ENCODE measurements around the gene CAPN10.
"Not testable (repeated sequence)": the region's sequence is repeated elsewhere in the genome, so short reads cannot be mapped to it uniquely, and the experiment has no call there.

Gene CAPN10, protein sequence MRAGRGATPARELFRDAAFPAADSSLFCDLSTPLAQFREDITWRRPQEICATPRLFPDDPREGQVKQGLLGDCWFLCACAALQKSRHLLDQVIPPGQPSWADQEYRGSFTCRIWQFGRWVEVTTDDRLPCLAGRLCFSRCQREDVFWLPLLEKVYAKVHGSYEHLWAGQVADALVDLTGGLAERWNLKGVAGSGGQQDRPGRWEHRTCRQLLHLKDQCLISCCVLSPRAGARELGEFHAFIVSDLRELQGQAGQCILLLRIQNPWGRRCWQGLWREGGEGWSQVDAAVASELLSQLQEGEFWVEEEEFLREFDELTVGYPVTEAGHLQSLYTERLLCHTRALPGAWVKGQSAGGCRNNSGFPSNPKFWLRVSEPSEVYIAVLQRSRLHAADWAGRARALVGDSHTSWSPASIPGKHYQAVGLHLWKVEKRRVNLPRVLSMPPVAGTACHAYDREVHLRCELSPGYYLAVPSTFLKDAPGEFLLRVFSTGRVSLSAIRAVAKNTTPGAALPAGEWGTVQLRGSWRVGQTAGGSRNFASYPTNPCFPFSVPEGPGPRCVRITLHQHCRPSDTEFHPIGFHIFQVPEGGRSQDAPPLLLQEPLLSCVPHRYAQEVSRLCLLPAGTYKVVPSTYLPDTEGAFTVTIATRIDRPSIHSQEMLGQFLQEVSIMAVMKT

DNA sequence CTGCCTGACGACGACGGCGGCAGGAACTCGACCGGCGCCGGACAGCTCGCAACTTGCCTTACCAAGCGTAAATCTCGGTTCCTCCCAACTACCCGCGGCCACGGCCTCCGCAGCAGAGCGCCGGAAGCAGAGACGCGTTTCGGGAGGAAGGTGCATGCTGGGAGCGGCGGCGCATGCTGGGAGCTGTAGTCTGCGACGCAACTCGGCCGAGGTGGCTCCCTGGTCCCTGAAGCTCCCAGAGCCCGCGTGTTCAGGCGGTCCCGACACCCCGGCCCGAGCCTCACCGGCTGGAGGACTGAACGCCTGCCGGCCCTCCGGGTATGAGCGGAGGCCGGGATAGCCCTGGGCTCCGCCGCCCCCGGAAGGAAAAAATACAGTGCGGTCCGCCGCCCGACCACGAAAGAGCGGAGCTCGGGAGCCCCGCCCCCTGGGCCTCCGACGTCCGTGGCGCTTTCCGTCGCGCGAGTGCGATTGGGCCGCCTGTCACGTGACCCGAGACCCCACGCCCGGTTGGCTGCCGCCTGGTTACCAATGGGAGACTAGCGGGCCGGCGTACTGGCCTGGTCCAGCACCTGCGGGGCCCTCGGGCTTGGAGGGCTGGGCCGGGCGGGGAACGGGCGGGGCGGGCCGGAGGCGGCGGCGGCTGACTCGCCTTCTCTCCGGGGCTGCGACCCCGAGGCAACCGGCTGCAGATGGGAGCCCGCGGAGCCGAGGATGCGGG, at the start of gene CAPN10:
CAPN10 (plus strand) TSS at position 537 of the 721 bp plus-strand sequence; CDS start at position 715, 178 bp downstream.
- DNase-seq, result peak; percentile 86

DNA sequence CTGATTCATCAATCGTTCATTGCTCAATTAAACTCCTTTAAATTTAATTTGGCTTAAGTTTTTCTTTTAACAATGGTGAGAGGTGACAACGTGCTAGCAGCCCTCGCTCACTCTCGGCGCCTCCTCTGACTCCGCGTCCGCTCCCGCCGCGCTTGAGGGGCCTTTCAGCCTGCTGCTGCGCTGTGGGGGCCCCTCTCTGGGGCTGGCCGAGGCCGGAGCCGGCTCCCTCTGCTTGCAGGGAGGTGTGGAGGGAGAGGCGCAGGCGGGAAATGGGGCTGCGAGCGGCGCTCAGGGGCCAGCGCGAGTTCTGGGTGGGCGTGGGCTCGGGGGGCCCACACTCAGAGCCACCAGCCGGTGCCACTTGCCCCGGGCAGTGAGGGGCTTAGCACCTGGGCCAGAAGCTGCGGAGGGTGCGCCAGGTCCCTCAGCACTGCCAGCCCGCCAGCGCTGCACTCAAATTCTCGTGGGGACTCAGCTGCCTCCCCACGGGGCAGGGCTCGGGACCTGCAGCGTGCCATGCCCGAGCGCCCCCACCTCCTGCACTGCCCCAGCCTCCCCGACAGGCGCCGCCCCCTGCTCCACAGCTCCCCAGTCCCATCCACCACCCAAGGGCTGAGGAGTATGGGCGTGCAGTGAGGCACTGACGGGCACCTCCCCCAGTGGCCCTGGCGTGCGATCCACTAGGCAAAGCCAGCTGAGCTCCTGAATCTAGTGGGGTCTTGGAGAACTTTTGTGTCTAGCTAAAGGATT, 48.3 kb upstream of the CAPN10 start:
- DNase-seq, result no peak

DNA sequence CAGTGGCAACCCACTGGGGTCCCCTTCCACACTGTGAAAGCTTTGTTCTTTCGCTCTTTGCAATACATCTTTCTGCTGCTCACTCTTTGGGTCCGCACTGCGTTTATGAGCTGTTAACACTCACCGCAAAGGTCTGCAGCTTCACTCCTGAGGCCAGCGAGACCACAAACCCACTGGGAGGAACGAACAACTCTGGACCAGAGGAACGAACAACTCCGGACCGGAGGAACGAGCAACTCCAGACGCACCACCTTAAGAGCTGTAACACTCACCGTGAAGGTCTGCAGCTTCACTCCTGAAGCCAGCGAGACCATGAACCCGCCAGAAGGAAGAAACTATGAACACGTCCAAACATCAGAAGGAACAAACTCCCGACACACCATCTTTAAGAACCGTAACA, 47.4 kb upstream of the CAPN10 start:
- DNase-seq, result not testable (repeated sequence)

DNA sequence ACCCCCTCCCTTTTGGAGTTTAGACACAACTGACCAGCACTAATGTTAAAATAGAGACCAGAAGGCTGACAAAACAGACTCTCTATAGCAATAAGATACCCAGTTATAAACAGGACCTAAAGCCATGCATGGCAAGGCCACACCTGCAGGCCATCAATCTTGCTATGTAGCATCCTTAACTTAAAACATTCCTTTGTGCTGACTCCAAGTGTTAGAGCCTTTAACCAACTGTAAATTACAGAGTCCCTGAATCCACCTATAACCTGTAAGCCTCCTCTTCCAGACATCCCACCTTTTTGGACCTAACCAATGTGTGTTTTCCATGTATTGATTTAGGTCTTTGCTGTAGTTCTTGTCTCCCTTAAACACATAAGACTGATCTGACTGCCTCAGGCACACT, 46.6 kb upstream of the CAPN10 start:
- DNase-seq, result no peak

DNA sequence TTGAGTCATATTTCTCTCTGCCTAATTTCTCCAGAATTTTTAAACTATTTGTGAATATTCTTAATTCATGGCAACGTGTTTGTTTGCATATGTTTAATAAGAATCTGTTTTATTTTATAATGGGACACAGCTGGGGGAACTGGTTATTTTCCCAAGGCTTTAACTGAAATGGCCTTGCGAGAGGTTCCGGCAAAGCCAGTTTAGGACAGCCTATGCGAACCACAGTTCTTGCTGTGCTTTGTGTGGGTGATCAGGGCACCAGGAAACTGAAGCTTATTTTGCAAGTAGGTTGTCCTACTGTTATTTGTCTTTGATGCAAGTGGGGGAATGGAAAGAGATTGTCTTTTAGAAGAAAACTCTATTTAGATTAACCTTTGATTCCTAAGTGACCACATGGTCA, 35.2 kb upstream of the CAPN10 start:
- no peak for DNase-seq

DNA sequence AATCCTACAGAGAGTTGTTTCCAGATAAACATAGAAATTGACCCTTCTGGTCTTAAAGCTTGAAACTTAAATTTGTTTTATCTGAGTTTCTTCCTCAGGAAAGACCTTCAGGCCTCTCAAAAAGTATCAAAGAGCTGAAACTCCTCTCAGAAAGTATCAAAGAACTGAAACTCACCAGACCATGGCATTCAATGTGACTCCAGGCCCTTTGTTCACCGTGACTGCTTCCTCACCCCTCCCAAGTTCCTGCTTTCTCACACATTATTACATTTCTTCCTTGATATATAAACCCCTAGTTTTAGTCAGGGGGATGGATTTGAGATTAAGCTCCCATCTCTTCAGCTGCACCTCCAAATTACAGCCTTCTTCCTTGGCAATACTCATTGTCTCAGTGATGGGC, 34.7 kb upstream of the CAPN10 start:
- DNase-seq, result no peak

DNA sequence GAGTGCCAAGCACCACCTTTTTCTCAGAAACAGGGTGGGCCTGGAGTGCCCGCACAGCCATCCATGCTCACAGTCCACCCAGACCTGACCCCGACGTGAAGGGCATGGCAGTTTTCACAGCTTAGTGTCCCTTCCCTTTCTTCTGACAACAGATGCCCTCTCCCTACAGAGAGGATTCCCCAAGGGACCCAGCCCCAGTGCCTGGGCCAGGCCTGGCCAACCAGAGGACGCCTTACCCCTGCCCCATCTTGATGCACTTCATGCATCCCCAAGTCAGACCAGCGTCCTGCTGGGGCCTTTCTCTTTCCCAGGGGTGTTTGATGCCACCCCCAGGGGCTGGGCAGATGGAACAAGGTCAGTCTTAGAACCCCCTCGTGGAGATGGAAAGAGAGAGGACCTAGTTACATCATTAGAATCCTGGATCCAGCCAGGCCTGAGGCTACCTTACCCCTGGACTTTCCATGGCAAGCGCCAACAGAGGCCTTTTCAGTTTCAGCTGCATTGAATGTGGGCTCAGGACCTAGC, 32.5 kb upstream of the CAPN10 start:
- DNase-seq, result no peak

DNA sequence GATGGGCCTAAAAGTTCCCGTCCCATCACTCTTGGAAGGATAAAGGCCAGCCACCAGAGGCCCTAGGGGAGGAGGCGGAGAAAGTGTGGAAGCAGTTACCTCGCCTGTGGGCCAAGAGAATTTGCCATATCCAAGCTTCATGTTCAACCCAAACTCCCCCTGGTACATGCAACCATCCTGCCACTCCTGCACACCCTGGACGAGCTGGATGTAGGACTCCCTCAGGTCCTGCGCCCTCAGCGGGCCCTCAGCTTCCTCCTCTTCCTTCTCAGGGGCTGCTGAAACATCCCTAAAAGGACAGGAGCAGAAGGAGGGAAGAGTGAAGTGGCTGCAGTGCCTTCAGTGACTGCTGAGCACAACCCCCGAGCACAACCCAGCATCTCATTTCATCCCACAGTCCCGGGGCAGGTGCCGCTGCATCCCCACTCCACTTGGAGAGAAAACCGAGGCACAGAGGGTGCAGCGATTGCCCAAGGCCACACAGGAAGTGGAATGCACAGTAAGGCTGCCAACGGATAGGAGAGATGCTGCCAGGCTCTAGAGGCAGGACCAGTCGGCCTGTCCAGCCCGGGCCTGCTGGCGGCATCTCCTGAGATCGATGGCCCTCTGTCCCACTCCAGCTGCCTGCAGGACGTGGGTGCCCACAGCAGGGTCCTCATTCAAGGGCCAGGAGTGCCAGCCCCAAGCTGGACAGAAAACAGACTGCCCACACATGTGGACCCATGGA, 31.6 kb upstream of the CAPN10 start:
- no peak for DNase-seq

DNA sequence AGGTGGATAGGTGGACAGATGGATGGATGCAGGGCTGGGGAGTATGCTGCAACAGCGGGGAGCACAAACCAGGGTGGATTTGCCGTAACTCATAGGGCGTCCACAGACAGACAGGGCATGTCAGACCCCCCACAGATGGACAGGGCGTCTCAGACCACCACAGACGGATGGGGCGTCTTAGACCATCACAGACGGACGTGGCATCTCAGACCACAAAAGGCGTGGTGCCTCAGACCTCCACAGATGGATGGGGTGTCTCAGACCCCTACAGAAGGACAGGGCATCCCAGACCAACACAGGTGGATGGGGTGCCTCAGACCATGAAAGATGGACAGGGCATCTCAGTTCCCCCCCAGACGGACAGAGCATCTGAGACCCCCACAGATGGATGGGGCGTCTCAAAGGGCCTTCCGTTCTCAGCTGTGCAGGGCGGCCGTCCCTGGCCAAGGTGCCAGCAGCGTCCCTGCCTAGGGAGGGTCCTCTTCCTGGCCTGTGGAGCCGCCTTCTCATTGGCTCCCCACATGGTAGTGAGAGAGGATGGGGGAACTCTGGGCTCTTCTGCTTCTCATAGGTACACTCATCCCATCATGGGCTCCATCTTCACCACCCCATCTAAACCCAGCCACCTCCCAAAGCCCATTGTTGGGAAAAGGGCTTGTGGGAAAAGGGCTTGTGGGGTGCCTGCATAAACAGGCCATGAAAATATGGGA, 30.8 kb upstream of the CAPN10 start:
- DNase-seq, result no peak

DNA sequence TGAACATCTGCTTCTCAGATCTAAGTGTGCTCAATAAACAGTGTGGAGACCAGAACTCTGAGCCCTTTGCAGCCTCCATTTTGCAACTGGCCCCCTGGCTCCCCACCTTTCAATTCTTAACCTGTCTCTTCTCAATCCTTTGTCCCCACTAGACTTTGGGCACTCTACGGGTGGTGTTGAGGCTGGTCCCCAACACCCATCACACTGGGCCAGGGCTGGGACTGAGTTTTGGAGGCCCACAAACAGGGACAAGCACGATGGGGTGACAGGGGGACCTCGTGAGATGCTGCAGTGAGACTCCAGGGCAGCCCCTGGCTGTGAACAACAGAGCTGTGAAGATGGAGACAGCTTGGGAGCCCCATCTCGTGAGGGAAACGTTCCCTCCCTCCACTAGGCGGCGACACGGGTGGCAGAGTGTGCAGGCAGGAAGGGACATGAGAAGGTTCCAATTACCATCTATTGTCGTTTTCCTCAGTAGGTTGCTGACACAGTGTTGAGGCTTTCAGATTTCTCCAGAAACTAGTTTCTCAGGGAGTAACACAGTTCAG, 29.9 kb upstream of the CAPN10 start:
- peak; percentile 8 for DNase-seq

DNA sequence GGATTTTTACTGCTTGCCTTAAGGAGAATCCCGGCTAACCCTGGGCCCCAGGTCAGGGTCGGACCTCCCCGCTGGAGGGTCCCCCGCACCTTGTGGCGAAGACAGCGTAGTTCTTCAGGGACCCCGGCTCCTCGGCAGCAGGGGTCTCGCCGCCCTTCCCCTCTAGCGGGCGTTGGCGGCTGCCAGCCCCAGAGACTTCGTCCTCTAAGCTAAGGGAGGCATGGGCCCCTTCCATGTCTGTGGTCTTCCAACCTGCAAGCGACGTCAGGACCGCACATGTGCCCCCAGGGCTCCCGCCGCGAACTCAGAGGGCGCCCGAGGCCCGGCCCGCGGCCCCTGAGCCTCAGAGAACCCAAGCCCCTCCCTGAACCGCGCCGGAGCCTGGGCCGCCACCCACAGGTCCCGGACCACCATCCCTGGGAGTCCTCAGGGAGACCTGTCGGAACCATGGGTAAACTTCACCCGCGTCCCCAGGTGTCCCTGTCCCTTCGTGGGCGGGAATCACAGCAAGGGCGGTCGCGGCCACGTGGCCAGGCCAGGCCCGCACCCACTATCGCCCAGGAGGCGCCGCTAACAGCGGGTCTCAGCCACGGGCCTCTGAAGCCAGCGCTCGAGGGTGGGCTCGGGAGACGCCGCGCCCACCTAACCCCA, 29.3 kb upstream of the CAPN10 start:
- no peak for DNase-seq

DNA sequence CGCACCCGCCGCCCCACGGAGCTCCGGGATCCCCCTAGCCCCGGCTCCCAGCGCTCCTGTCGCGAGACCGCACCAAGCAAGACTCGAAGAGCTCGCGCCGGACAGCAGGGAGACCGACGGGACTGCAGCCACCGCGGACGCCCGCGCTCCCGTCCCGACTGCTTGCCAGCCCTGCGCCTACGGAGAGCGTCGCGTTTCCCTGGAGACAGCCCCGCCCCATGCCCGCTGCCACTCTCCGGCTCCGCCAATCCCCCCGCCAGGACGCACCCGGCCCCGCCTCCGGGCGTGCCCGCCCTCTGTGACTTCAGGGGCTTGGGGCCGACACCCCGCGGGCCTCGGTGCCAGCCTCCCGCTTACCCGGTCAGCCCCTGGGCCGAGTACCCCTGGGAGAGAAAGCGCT, 28.7 kb upstream of the CAPN10 start, which contains the start of gene ANKMY1:
ANKMY1 (minus strand) TSS at position 181 of the 400 bp plus-strand sequence. CDS start 653 bp downstream, outside the sequence.
- peak; percentile 35 for DNase-seq

DNA sequence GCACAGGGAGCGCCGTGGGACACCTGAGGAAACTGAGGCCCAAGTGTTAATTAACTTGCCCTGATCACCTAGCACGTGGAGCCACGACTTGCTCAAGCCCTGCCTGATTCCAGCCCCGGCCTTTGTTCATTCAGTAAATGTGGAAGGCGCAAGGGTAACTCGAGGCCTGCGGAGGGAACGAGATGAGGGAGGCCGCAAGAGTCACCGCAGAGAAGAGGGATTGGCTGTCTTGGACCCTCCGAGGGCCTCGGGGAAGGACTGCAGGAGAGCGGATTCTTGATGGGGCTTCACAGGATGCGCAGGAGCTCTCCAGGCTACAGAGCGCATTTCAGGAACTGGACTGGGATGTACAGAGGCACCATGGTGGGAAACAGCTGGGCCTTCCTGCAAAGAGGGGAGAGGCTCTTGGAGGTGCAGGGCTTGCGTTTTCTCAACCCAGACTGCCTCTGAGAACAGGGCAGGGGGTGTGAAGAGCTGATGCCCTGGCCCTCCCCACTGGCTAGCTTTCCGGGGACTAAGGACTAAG, 28.2 kb upstream of the CAPN10 start:
- DNase-seq, result no peak

DNA sequence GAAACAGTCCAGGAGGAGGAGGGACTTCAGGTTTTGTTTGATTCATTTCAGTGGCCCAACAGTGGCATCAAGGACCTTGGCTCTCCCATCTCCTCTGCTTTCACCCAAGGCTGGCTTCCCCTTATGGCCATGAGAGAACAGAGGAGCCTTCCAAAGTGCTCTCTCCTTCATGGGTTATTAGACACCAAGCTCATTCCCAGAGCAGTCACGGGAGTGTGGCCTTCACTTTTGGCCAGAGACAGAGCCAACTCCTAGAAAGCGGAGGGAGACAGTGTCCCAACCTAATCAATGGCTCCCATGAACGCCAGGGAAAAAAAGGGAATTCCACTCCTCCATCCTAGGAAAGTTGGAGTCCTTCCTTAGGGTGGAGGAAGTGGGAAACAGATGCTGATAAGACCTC, 27.2 kb upstream of the CAPN10 start:
- DNase-seq, result no peak

DNA sequence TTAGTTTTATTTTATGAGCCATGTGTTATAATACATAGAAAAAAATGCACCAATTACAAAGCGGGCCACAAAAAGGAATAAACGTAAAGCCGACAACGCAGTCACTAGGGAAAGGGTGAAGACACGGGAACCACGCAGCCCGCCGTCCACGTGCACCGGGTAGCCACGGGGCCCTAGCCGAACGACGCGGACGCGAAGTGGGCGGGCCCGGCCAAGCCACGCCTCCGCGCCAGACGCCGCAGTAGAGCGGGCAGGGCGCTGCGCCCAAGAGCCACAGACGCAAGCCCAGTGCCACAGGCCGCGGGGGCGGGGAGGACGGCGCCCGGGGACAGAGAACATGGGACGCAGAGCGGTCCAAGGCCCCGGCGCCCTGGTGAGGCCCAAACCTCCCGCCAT, 26.5 kb upstream of the CAPN10 start, which contains the start of gene DUSP28:
DUSP28 (plus strand) TSS at position 274 of the 396 bp plus-strand sequence. CDS start 328 bp downstream, outside the sequence.
- peak; percentile 69 for DNase-seq

DNA sequence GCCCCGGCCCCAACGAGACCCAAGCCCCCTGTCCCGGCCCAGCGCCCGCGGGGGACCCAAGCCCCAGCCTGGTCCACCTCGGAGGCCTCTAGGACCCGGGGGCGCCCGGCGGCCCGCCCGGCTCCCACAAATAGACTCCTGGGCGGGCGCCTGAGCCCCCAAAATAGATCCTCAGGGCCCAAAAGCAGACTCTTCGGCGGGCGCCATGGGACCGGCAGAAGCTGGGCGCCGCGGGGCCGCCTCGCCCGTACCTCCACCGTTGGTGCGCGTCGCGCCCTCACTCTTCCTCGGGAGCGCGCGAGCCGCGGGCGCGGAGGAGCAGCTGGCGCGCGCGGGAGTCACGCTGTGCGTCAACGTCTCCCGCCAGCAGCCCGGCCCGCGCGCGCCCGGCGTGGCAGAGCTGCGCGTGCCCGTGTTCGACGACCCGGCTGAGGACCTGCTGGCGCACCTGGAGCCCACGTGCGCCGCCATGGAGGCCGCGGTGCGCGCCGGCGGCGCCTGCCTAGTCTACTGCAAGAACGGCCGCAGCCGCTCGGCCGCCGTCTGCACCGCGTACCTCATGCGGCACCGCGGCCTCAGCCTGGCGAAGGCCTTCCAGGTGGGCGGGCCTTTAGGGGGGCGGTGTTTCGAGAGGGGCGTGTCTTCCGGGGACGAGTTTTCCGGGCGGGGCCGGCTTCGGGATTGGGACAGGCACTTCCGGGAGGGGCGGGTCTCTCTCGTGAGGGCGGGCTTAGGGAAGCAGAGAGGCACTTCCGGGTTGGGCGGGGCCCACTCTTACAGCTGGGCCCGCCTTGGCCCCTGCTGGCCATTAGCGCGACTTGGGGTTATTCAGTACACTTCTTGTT, 25.8 kb upstream of the CAPN10 start:
- DNase-seq, result peak; percentile 94

DNA sequence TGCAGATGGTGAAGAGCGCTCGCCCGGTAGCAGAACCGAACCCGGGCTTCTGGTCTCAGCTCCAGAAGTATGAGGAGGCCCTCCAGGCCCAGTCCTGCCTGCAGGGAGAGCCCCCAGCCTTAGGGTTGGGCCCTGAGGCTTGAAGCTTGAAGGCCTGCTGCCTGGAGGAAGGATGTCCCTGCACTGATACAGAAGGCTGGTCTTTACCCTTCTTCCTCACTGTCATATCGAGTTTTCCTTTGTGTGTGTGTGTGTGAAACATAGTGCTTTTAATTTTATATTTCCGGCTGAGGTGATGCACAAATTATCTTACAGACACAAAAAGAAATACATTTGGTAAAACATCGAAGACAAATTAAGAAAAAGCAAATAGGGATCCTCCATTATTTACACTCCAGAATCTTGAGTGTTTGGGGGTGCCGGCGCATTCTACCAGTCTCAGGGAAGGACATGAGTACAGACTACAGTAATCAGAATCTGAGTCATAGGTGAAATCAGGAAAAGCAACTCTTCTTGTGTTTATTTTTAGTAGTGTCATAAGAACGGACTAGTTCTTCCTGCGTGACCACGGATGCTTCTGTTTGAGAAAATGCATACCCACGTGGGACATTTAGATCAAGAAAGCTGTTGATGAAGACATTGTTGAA, 25.1 kb upstream of the CAPN10 start:
- DNase-seq, result no peak

DNA sequence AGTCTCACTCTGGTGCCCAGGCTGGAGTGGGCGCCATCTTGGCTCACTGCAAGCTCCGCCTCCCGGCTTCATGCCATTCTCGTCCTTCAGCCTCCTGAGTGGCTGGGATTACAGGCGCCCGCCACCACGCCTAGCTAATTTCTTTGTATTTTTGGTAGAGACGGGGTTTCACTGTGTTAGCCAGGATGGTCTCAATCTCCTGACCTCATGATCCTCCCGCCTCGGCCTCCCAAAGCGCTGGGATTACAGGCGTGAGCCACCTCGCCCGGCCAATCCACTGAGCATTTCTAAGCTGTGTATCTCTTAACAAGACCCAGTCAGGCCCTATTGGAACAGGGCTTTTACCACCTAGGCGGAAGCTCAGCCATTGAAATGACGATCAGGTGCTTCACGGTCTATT, 23.3 kb upstream of the CAPN10 start:
- not testable (repeated sequence) for DNase-seq
